HFF-Myc (cell line): ENCODE measurements around the gene ARSK.

Experiments used
- DNase-seq: peaks from one replicate; pipeline ENCODE4 v3.0.0-alpha.2; 2011; ENCODE audit warnings: low read depth; ENCODE audit errors: extremely low read depth
- H3K4me3 ChIP-seq: replicated peaks from 2 replicates; pipeline ENCODE4 v1.5.1; 2011; ENCODE audit warnings: low read depth, mild to moderate bottlenecking, control low read depth, low read length
- CTCF ChIP-seq: IDR thresholded peaks from 2 replicates; pipeline ENCODE4 v1.5.1; 2012; ENCODE audit warnings: mild to moderate bottlenecking, low read depth, low read length, control low read depth; ENCODE audit errors: missing control alignments

Gene ARSK

DNA sequence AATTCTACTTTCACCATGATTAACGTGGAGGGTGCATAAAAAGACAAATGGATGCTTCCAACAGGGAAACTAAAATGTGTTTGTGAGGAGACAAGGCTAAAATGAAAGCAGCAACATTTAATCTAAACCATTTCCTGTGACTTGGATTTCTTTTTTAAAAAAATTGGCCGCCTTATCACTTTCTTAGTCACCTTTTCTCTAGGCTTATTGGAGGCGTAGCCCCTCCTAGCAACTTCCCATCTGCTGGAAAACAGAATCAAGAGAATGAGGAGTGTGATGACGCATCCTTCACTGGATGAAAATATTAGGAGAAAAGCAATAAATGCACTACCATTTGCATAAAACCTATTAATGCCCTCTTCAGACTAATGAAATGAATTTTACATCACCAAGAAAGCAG is 64.2 kb downstream of the ARSK start:
- no peak for DNase-seq
- no peak for TF ChIP-seq CTCF
- no peak overlapping the region for H3K4me3 ChIP-seq

DNA sequence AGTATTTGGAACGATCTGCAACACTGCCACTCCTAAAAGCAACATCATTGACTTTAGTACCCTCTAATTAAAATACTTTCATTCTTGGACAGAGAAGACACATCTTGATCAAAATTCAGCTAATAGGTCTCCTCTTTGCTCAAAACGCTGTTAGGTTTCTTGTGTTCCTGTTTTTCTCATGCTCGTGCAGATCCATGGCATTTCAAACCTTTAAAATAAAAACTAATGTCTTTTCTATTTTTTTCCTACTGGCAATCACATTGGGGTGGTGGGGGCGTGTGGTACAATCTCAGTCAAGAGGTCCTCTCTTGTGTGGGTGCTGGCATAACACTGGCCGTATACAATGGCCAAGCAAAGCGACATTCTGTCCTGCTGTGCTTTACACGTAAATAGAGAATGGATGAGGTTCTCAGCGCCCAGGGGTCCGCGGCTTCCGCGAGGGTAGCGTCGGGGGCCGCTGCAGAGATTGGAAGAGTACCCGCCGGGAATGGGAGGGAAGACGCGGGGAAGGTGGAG is 64.7 kb downstream of the ARSK start:
- H3K4me3 ChIP-seq, result peak overlapping the region; percentile 45
- DNase-seq, result no peak
- no peak for TF ChIP-seq CTCF

- DNase-seq, result no peak
- H3K4me3 ChIP-seq, result peak within 1 kb of the TSS; percentile 45
- TF ChIP-seq CTCF, result no peak
Observed at GRCh38 chr5:95620030-95620869, 65.3 kb downstream of the ARSK start, which contains the start of gene GPR150. Gene GPR150 (plus strand): TSS chr5:95620087. CDS start chr5:95620276, 189 bp downstream.

- no peak for DNase-seq
- no peak for TF ChIP-seq CTCF
- peak overlapping the region; percentile 33 for H3K4me3 ChIP-seq
Observed at GRCh38 chr5:95620870-95621838, 66.3 kb downstream of the ARSK start.

DNA sequence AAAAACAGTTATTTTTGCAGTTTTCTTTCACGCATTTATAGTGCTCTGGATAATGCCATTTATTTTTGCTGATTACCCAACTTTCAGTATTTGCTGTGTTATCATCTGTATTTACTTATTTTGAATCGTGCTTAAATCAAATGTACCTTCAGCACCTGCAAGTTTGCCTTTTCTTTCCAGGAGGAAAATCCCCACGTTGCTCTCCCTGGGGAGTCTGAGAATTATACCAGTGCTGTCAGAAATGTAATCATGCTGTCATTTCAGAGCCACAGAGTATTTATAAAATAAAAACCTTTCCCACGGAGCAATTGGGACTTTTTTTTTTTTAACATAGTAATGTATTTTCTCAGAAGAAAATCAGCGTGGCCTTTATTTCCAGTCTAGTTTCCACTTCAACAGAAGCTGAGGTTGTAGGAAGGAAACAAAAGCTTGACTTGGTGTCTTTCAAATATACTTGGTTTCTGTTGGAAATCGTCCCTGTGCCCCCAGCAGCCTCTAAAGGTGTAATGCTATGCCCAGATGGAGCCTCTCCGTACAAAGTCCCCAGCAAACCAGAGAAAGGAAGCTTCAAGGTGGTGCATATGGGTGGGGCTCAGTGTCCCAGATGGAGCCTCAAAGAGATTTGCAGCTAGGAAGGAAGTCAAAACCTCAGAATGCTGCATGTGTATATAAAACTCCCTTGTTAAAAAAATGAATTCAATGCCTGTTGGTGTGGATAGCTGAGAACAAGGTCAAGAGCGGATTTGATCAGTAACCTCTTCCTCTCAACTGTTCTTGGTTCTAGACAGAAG is 67.1 kb downstream of the ARSK start:
- TF ChIP-seq CTCF, result no peak
- no peak overlapping the region for H3K4me3 ChIP-seq
- no peak for DNase-seq

DNA sequence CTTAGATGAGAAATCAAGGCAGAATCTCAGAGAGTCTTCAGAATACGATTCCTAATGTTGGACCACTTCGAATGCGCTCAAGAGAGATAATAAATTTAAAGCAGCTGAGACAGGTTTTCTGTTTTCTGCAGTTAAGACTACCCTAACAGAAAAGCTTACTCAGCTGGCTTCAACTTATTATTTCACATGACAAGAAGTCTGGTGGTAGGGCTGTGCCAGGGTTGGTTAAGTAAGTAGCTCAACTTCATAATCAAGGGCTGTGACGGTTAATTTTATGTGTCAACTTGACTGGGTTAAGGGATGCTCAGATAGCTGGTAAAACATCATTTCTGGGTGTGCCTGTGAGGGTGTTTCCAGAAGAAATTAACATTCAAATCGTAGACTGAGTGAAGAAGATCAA is 68.8 kb downstream of the ARSK start:
- DNase-seq, result no peak
- no peak for TF ChIP-seq CTCF
- no peak overlapping the region for H3K4me3 ChIP-seq
